PC-3 (cell line): ENCODE measurements around the gene ADAP2.

ENCODE experiments used
- EZH2 ChIP-seq: fragments of 300-600 bp; sonication (generic); IDR thresholded peaks from one replicate; pipeline ENCODE4 v1.6.1; 2017; ENCODE audit warnings: antibody characterized with exemption, mild to moderate bottlenecking, low read length; ENCODE audit not compliant: unreplicated experiment
- TF ChIP-seq, protein P1 (sequence below): fragments of 300-600 bp; sonication (generic); conservative IDR thresholded peaks from 2 replicates; pipeline ENCODE4 v1.5.1; 2017; ENCODE audit warnings: antibody characterized with exemption, low read depth, mild to moderate bottlenecking, low read length

DNA sequence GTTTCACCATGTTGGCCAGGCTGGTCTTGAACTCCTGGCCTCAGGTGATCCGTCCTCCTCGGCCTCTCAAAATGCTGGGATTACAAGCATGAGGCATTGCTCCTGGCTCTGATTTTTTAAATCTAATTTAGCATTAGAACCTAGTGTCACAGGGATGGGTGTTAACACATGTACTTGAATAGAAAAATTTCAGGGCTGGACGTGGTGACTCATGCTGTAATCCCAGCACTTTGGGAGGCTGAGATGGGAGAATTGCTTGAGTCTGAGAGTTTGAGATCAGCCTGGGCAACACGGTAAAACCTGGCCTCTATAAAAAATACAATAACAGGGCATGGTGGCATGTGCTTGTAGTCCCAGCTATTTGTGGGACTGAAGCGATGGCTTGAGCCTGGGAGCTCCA is 43.1 kb downstream of the ADAP2 start:
- TF ChIP-seq, protein P1, sequence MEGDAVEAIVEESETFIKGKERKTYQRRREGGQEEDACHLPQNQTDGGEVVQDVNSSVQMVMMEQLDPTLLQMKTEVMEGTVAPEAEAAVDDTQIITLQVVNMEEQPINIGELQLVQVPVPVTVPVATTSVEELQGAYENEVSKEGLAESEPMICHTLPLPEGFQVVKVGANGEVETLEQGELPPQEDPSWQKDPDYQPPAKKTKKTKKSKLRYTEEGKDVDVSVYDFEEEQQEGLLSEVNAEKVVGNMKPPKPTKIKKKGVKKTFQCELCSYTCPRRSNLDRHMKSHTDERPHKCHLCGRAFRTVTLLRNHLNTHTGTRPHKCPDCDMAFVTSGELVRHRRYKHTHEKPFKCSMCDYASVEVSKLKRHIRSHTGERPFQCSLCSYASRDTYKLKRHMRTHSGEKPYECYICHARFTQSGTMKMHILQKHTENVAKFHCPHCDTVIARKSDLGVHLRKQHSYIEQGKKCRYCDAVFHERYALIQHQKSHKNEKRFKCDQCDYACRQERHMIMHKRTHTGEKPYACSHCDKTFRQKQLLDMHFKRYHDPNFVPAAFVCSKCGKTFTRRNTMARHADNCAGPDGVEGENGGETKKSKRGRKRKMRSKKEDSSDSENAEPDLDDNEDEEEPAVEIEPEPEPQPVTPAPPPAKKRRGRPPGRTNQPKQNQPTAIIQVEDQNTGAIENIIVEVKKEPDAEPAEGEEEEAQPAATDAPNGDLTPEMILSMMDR = no peak
- no peak for TF ChIP-seq EZH2
